GM23248 (cell line): ENCODE results near the gene AP3S1.

Source experiments
- EZH2 ChIP-seq: fragments of 200-600 bp; sonication (generic); IDR thresholded peaks from 2 replicates; pipeline ENCODE4 v1.6.1; 2018; ENCODE audit warnings: antibody characterized with exemption, mild to moderate bottlenecking; ENCODE audit not compliant: insufficient read depth, poor library complexity, severe bottlenecking
- EZH2phosphoT487 ChIP-seq: fragments of 200-600 bp; sonication (generic); IDR thresholded peaks from 2 replicates; pipeline ENCODE4 v1.6.1; 2018; ENCODE audit warnings: antibody characterized with exemption, moderate library complexity, mild to moderate bottlenecking, low read depth; ENCODE audit not compliant: insufficient read depth

DNA sequence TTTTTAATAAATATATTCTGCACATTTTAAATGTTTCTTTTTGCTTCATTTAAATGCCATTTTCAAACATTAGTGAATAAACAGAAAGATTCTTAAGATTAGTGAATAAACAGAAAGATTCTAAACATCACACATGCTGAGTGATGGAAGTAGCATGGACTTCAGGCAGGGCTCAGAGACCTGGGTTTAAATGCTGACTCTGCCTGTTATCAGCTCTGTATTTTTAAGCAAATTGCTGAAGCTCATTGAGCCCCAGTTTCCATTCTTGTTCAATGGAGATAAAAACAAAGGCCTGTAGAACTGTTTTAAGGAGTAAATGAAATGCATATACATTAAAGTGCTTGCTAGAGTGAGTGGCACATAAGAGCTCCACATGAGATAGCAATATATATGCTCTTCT is 112.4 kb downstream of the AP3S1 start:
- TF ChIP-seq EZH2phosphoT487: no peak
- no peak for TF ChIP-seq EZH2
